Type B pancreatic cell (in vitro differentiated cells): Measurements from ENCODE around the gene TMEM87A. TPM values are rescaled to one million over a fixed set of nuclear protein-coding genes. Genes with fewer than 3 reads are reported as not detected.

Source experiments
- DNase-seq: peaks from one replicate; pipeline ENCODE4 v3.0.0; 2021; ENCODE audit warnings: mixed read lengths; ENCODE audit not compliant: unreplicated experiment; ENCODE audit errors: extremely low spot score
- H3K27ac Mint-ChIP-seq: 2 replicates; pipeline ENCODE4 v1.8.0; 2021; ENCODE audit warnings: mild to moderate bottlenecking, mixed read lengths
- H3K27me3 Mint-ChIP-seq: 2 replicates; pipeline ENCODE4 v1.8.0; 2021; ENCODE audit warnings: mixed read lengths
- H3K36me3 Mint-ChIP-seq: 2 replicates; pipeline ENCODE4 v1.8.0; 2021; ENCODE audit warnings: mixed read lengths
- H3K4me1 Mint-ChIP-seq: one replicate; pipeline ENCODE4 v1.8.0; 2021; ENCODE audit warnings: mixed read lengths; ENCODE audit not compliant: unreplicated experiment
- H3K4me3 Mint-ChIP-seq: 2 replicates; pipeline ENCODE4 v1.8.0; 2021; ENCODE audit warnings: mild to moderate bottlenecking, mixed read lengths
- H3K9me3 Mint-ChIP-seq: 2 replicates; pipeline ENCODE4 v1.8.0; 2021; ENCODE audit warnings: mixed read lengths
- CTCF ChIP-seq: fragments of 200-600 bp; sonication (generic); conservative IDR thresholded peaks from 2 replicates; pipeline ENCODE4 v1.5.0; 2021; ENCODE audit warnings: antibody characterized with exemption, mild to moderate bottlenecking
- total RNA-seq: library from RNA; stranded (reverse); gene quantifications from 2 replicates; pipeline ENCODE4 v1.2.1, GENCODE V29; 2021; ENCODE audit warnings: low replicate concordance

The TMEM87A gene
- total RNA-seq, 1 donor from 2014 or later: 44.3 TPM

- Mint-ChIP-seq H3K9me3 (no peaks in the 10 kb centered on the region), H3K36me3 (peaks cover 19% of the 10 kb centered on the region), H3K27ac (peak overlapping the region; percentile 52), H3K27me3 (no peaks in the 10 kb centered on the region), H3K4me1 (no peaks in the 10 kb centered on the region), H3K4me3 (no peak overlapping the region)
- no peak for TF ChIP-seq CTCF
- no peak for DNase-seq
Measured at GRCh38 chr15:42226648-42227047, 46.6 kb downstream of the TMEM87A start.

GRCh38 chr15:42220216-42220615 lies 53.0 kb downstream of the TMEM87A start:
- no peaks in the 10 kb centered on the region for H3K27me3 Mint-ChIP-seq
- no peaks in the 10 kb centered on the region for H3K9me3 Mint-ChIP-seq
- no peak overlapping the region for H3K27ac Mint-ChIP-seq
- peaks cover 38% of the 10 kb centered on the region for H3K36me3 Mint-ChIP-seq
- TF ChIP-seq CTCF: no peak
- H3K4me1 Mint-ChIP-seq: no peaks in the 10 kb centered on the region
- no peak for DNase-seq
- H3K4me3 Mint-ChIP-seq: no peak overlapping the region

- Mint-ChIP-seq H3K4me1 (no peaks in the 10 kb centered on the region), H3K9me3 (no peaks in the 10 kb centered on the region), H3K4me3 (no peak overlapping the region), H3K27ac (no peak overlapping the region), H3K36me3 (peaks cover 41% of the 10 kb centered on the region), H3K27me3 (no peaks in the 10 kb centered on the region)
- DNase-seq: no peak
- no peak for TF ChIP-seq CTCF
Measured at GRCh38 chr15:42218953-42219592, 54.2 kb downstream of the TMEM87A start.

- no peak overlapping the region for H3K27ac Mint-ChIP-seq
- TF ChIP-seq CTCF: no peak
- H3K4me3 Mint-ChIP-seq: no peak overlapping the region
- H3K4me1 Mint-ChIP-seq: no peaks in the 10 kb centered on the region
- DNase-seq: no peak
- no peaks in the 10 kb centered on the region for H3K9me3 Mint-ChIP-seq
- H3K36me3 Mint-ChIP-seq: peaks cover 37% of the 10 kb centered on the region
- H3K27me3 Mint-ChIP-seq: no peaks in the 10 kb centered on the region
Measured at GRCh38 chr15:42217568-42217967, 55.7 kb downstream of the TMEM87A start.

GRCh38 chr15:42215913-42216829 lies 57.1 kb downstream of the TMEM87A start:
- no peaks in the 10 kb centered on the region for H3K4me1 Mint-ChIP-seq
- H3K36me3 Mint-ChIP-seq: peaks cover 37% of the 10 kb centered on the region
- no peaks in the 10 kb centered on the region for H3K9me3 Mint-ChIP-seq
- no peak for DNase-seq
- TF ChIP-seq CTCF: no peak
- no peak overlapping the region for H3K4me3 Mint-ChIP-seq
- H3K27me3 Mint-ChIP-seq: no peaks in the 10 kb centered on the region
- no peak overlapping the region for H3K27ac Mint-ChIP-seq
